Measurements from ENCODE around the gene GPATCH2.
"Not testable (repeated sequence)": the region's sequence is repeated elsewhere in the genome, so short reads cannot be mapped to it uniquely, and the experiment has no call there.

DNA sequence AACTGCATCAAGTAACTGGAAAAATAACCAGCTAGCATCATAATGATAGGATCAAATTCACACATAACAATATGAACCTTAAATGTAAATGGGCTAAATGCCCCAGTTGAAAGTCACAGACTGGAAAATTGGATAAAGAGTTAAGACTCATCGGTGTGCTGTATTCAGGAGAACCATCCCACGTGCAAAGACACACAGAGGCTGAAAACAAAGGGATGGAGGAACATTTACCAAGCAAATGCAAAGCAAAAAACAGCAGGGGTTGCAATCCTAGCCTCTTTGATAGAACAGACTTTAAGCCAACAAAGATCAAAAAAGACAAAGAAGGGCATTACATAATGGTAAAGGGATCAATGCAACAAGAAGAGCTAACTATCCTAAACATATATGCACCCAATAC, 249.1 kb downstream of the GPATCH2 start:
- TF ChIP-seq CTCF (IDR thresholded peaks at IDR 0.05); POLR2AphosphoS5 (IDR thresholded peaks at IDR 0.05; ENCODE audit: low read depth, low read length): not testable (repeated sequence)
